Kidney epithelial cell (primary cell): Measurements from ENCODE around the gene ADM2. TPM values are rescaled to one million over a fixed set of nuclear protein-coding genes. Genes with fewer than 3 reads are reported as not detected.

Experiments
- DNase-seq: peaks from one replicate; pipeline ENCODE4 v3.0.0-alpha.2; 2010; ENCODE audit warnings: low read depth
- H3K27me3 ChIP-seq: 2 replicates; pipeline ENCODE4 v1.6.0; 2011; ENCODE audit warnings: low read length; ENCODE audit not compliant: control insufficient read depth, insufficient read depth
- H3K36me3 ChIP-seq: 2 replicates; pipeline ENCODE4 v1.5.1; 2011; ENCODE audit warnings: low read length; ENCODE audit not compliant: control insufficient read depth, insufficient read depth
- H3K4me3 ChIP-seq: 2 replicates; pipeline ENCODE4 v1.5.1; 2011; ENCODE audit warnings: low read depth, mild to moderate bottlenecking, control low read depth, low read length
- total RNA-seq: library from RNA; depleted of rRNA; stranded (reverse); fragments of >200 nt; gene quantifications from 2 replicates; pipeline ENCODE4 v1.2.3, GENCODE V29; 2015
- TF ChIP-seq, protein P1 (sequence below): IDR thresholded peaks from 2 replicates; pipeline ENCODE4 v1.5.1; 2011; ENCODE audit warnings: mild to moderate bottlenecking, moderate library complexity, low read length, control low read depth, inconsistent platforms; ENCODE audit not compliant: insufficient read depth, poor library complexity, severe bottlenecking

Gene ADM2
- total RNA-seq, 1 donor from 2014 or later = 27.3 TPM

DNA sequence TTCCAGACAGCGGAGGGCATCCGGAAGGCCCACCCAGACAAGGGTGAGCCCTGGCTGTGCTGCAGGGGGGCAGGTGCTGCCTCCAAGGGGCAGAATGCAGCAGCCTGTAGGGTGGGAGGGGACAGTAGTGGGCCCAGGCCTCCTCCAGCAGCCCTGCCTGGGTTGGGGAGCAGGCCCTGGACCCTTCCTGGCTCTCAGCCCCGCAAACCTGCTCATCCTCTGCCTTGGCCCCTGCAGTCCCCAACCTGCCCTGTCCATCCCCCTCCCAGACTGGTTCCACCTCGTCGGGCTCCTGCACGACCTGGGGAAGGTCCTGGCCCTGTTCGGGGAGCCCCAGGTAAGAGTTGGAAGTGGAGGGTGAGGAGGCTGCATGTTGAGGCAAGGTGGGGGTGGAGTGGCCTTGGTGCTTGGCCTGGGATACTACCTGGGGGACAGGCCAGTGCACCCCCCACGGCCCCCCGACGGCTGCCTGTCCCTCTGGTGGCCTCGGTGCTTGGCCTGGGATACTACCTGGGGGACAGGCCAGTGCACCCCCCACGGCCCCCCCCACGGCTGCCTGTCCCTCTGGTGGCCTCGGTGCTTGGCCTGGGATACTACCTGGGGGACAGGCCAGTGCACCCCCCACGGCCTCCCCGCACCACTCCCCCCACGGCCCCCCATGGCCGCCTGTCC lies 6.8 kb downstream of the ADM2 start:
- no peak overlapping the region for H3K4me3 ChIP-seq
- TF ChIP-seq, protein P1, sequence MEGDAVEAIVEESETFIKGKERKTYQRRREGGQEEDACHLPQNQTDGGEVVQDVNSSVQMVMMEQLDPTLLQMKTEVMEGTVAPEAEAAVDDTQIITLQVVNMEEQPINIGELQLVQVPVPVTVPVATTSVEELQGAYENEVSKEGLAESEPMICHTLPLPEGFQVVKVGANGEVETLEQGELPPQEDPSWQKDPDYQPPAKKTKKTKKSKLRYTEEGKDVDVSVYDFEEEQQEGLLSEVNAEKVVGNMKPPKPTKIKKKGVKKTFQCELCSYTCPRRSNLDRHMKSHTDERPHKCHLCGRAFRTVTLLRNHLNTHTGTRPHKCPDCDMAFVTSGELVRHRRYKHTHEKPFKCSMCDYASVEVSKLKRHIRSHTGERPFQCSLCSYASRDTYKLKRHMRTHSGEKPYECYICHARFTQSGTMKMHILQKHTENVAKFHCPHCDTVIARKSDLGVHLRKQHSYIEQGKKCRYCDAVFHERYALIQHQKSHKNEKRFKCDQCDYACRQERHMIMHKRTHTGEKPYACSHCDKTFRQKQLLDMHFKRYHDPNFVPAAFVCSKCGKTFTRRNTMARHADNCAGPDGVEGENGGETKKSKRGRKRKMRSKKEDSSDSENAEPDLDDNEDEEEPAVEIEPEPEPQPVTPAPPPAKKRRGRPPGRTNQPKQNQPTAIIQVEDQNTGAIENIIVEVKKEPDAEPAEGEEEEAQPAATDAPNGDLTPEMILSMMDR = no peak
- peaks cover 3% of the 10 kb centered on the region for H3K27me3 ChIP-seq
- DNase-seq = no peak
- no peaks in the 10 kb centered on the region for H3K36me3 ChIP-seq

DNA sequence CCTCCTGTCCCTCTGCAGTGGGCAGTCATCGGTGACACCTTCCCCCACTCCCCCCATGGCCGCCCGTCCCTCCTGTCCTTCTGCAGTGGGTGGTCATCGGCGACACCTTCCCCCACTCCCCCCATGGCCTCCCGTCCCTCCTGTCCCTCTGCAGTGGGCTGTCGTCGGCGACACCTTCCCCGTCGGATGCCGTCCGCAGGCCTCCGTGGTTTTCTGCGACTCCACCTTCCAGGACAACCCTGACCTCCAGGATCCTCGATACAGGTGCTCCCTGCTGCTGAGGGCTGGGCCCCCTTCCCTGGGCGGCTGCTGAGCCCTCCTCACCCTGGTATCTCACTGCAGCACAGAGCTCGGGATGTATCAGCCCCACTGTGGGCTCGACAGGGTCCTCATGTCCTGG lies 7.5 kb downstream of the ADM2 start:
- no peak for DNase-seq
- peaks cover 3% of the 10 kb centered on the region for H3K27me3 ChIP-seq
- H3K36me3 ChIP-seq = no peaks in the 10 kb centered on the region
- H3K4me3 ChIP-seq = no peak overlapping the region
- TF ChIP-seq, protein P1 = no peak

DNA sequence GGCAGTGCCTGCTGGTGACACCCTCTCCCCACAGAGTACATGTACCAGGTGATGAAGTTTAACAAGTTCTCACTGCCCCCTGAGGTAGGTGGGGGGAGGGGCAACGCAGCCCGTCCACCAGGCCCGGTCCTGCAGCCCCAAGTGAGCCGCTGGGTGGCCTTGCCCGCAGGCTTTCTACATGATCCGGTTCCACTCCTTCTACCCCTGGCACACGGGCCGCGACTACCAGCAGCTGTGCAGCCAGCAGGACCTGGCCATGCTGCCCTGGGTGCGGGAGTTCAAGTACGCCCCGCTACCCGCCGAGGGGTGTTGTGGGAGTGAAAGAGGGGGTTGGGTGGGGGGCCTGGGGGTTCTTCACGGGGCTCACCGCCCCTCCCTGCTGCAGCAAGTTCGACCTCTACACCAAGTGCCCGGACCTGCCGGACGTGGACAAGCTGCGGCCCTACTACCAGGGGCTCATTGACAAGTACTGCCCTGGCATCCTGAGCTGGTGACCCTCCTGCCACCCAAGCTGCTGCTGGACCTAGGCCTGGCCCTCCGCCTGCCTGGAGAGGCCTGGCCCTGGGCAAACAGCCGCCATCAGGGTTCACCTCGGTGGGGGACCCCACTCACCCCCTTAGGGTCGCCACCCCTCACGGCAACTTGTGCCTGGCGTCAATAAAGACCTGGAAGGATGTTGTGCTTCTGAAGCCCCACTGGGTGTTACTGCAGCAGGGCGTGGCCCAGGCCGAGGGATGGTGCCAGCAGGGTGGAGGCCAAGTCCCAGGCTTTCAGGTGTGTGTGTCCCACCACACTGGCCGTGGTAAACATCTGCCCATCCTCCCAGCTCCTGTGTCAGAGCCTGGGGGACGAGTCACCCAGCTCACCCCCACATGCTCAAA lies 8.3 kb downstream of the ADM2 start:
- Histone ChIP-seq H3K4me3 (no peak overlapping the region), H3K36me3 (no peaks in the 10 kb centered on the region), H3K27me3 (peaks cover 3% of the 10 kb centered on the region)
- DNase-seq = no peak
- TF ChIP-seq, protein P1 = no peak

DNA sequence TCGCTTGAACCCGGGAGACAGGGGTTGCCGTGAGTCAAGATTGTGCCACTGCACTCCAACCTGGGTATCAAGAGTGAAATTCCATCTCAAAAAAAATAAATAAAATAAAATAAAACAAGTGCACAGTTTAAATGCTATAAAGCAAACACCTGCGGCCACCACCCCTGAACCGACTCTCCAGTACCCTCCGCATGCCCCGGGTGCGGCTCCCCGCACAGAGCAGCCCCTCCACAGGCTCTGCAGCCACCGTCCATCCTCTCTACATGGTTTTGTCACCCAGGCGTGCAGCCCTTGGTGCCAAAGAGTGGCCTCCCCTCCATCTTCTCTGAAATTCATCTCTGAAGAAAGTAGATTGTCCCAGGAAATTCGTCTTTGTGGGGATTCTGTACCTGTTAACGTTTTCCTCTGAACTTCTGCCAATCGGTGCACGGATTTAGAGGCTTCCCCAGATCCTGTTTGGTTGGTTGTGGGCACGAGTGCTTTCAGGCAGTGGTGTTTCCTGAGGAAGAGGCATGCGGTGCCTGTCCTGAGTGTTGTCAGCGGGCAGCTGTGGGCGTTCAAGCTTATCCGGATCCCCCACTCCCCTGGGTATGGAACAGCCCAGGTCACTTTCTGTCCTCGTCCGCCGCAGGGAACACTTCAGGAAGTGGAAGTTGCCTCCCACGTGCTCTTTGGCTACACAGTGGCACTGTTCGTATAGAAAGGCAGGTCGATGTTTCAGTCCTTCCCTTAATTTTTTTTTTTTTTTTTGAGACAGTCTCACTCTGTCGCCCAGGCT lies 9.4 kb downstream of the ADM2 start:
- no peak overlapping the region for H3K4me3 ChIP-seq
- DNase-seq = no peak
- no peaks in the 10 kb centered on the region for H3K36me3 ChIP-seq
- TF ChIP-seq, protein P1 = no peak
- peaks cover 3% of the 10 kb centered on the region for H3K27me3 ChIP-seq

DNA sequence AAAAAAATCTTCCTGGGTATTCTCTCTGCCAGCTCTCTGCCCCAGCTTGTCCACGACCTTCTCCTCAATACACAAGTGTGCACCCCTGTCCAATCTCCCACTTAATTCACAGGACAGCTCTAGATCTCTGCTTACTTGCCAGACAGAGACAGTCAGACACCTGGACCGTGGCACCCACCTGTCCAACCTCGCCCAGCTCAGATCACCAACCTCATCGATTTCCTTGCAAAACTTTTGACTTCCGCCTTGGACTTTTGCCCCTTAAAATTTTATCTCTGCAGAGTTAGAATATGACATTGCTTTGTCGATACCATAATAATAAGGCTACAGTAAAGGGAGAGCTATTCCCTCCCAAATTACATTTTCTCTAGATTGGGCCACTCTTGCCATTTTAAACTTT lies 15.8 kb downstream of the ADM2 start:
- TF ChIP-seq, protein P1 = no peak
- DNase-seq = no peak
- H3K36me3 ChIP-seq = no peaks in the 10 kb centered on the region

More for the DNA sequence above, 15.8 kb downstream of the ADM2 start:
- Histone ChIP-seq H3K4me3 (no peak overlapping the region), H3K27me3 (no peaks in the 10 kb centered on the region)
